Psoas muscle (tissue), 8 donors: ENCODE measurements around the gene IRF6. TPM values are rescaled to one million over a fixed set of nuclear protein-coding genes. Genes with fewer than 3 reads are reported as not detected.

Experiments
- ATAC-seq, 4 donors: fragments of 200-7000 bp; cut with Tn5 transposase; one replicate each; pipeline ENCODE4 v1.9.1; 2020; ENCODE audit warnings: moderate library complexity in 3 of 4, mild to moderate bottlenecking in 2 of 4
- DNase-seq, 2 donors: peaks; one replicate each; pipeline ENCODE4 v3.0.0-alpha.2; 2020
- H3K27ac ChIP-seq: fragments of 200-600 bp; one replicate; pipeline ENCODE4 v1.8.0; 2022
- H3K27me3 ChIP-seq, 3 donors: fragments of 200-600 bp in 1 of 3; one replicate each; pipeline versions ENCODE4 v1.6.1 to v1.8.0; 2013 to 2022; ENCODE audit warnings: low read length in 2 of 3, mild to moderate bottlenecking in 2 of 3, moderate library complexity in 1 of 3; ENCODE audit not compliant: insufficient read depth in 3 of 3
- H3K36me3 ChIP-seq, 2 donors: fragments of 200-600 bp in 1 of 2; one replicate each; pipeline versions ENCODE4 v1.6.1 to v1.8.0; 2013 to 2022; ENCODE audit warnings: low read depth in 1 of 2, mild to moderate bottlenecking in 1 of 2, moderate library complexity in 1 of 2; ENCODE audit not compliant: insufficient read depth in 1 of 2
- H3K4me1 ChIP-seq: fragments of 200-600 bp; one replicate; pipeline ENCODE4 v1.8.0; 2022
- H3K4me3 ChIP-seq: fragments of 200-600 bp; one replicate; pipeline ENCODE4 v1.8.0; 2022; ENCODE audit warnings: mild to moderate bottlenecking
- H3K9me3 ChIP-seq: fragments of 200-600 bp; one replicate; pipeline ENCODE4 v1.8.0; 2022
- CTCF ChIP-seq: fragments of 200-600 bp; IDR thresholded peaks from one replicate; pipeline ENCODE4 v1.8.0; 2022; ENCODE audit warnings: antibody characterized with exemption
- WGBS, 3 donors: extraction: QIAGEN DNeasy Blood & Tissue Kit; methylation state at CpG; one replicate each; pipeline versions ENCODE4 v1.1.6 to v1.1.7; 2013; 5-methylcytosine and 5-hydroxymethylcytosine counted together
- intact Hi-C, 2 donors: fragments of 100-400 bp; cut with DNase I; formaldehyde crosslinking; loops; one replicate each; pipeline versions ENCODE4 v1.11.0 to v1.14.2; 2022
- polyA plus RNA-seq, 3 donors: library from polyadenylated mRNA; stranded (reverse); fragments of 200-250 nt; gene quantifications; one replicate each; pipeline ENCODE4 v1.2.3, GENCODE V29; 2013
- total RNA-seq, 4 donors: library from RNA; stranded (reverse); fragmentation: NEBNext Ultra II Directional in 2 of 4; extraction: Animal tissue kit (Norgen Biotek cat#: 25700) in 2 of 4; gene quantifications; one replicate each; pipeline versions ENCODE4 v1.2.1 to v1.2.4, GENCODE V29; 2021 to 2023
- donor health status: healthy with polysubstance abuse.
- donor health status: DM: no; HTN: no; CAD: no; lungs with moderate emphysema.
- donor health status: Bipolar disorder and iron deficiency.
- donor health status: healthy.
- donor health status: DM: yes; HTN: yes; CAD: no.
- donor health status: DM: no; HTN: no; CAD: no.
- donor health status: DM: no; HTN: no; CAD: no.
- donor health status: DM: yes; HTN: yes; CAD: no.

Gene IRF6
- total and polyA plus RNA-seq, 7 donors = 0.26 to 5.1 (median 0.37) TPM; not detected in 1

GRCh38 chr1:209844695-209845407, 38.9 kb upstream of the IRF6 start:
- H3K4me1 ChIP-seq = no peaks in the 10 kb centered on the region
- TF ChIP-seq CTCF = no peak
- no peak overlapping the region for H3K27ac ChIP-seq
- WGBS, 3 donors = 63 to 81% (median 80%) methylated on average over 6 of the region's 6 CpGs
- intact Hi-C loops = no loop called here
- no peak overlapping the region for H3K4me3 ChIP-seq
- ATAC-seq = no peak
- H3K27me3 ChIP-seq = no peaks in the 10 kb centered on the region
- DNase-seq = no peak
- H3K9me3 ChIP-seq = no peaks in the 10 kb centered on the region
- H3K36me3 ChIP-seq = peaks cover 20 to 99% of the 10 kb centered on the region in 2 donors

DNA sequence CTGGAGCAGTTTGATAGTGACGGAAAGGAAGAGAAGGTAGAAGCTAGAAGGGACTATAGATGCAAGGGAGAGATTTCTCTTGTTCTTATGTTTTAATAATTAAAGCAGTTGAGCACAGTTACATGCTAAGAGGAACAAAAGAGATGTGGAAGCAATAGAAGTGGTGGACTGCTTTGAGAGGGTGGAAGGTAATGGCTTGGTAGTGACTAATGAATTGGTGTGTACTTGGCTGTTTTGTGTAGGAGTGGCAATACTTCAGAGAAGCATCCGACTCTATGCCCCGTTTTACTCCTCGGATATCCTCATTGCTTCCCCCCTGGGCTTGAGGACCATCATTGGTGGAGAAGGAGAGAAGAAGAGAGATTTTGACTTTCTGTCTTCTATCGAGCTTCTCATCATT, 34.7 kb upstream of the IRF6 start:
- Histone ChIP-seq H3K4me3 (no peak overlapping the region), H3K27ac (peak overlapping the region; percentile 38), H3K36me3 (peaks cover 40 to 100% of the 10 kb centered on the region in 2 donors), H3K27me3 (no peaks in the 10 kb centered on the region), H3K9me3 (no peaks in the 10 kb centered on the region), H3K4me1 (no peaks in the 10 kb centered on the region)
- no peak for DNase-seq
- WGBS, 3 donors = 91 to 95% (median 95%) methylated on average over 5 of the region's 5 CpGs
- intact Hi-C loops = no loop called here
- ATAC-seq = no peak
- TF ChIP-seq CTCF = no peak

DNA sequence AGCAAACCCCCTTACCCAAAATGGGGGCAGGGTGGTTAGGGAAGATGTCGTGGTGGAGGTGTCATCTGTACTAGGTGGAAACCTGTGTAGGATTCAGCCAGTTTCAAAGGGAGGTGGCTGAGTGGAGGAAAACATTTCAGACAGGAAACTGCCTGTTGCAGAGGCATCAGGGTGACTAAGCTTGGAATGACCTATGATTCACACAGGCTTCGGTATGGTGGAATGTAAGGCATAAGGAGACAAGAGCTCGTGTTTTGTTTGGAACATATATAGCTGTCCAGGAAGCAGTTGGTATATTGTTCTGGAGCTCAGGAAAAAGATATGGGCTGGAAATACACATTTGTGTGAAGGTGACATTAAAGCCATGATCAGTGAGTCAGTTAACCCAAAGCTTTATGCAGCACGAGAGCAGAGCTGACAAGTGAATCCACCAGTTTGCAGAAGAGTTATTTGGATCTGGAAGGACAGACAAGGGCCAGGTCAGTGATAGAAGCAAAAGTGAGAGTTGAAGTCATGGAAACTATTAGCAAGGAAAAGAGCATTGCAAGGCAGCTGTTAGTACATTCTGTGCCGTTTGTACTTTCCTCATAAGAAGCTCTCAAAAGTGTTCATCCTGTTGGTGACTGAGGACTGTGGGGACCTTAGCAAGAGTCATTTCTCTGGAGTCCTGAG, 34.1 kb upstream of the IRF6 start:
- Histone ChIP-seq H3K9me3 (no peaks in the 10 kb centered on the region), H3K4me3 (no peak overlapping the region), H3K36me3 (peaks cover 44 to 100% of the 10 kb centered on the region in 2 donors), H3K4me1 (no peaks in the 10 kb centered on the region), H3K27me3 (no peaks in the 10 kb centered on the region), H3K27ac (peak overlapping the region; percentile 38)
- ATAC-seq (peak; percentile 53 to 90 (median 65)), DNase-seq (no peak)
- no peak for TF ChIP-seq CTCF
- intact Hi-C loops = no loop called here
- WGBS, 3 donors = 61 to 69% (median 61%) methylated on average over 5 of the region's 5 CpGs

- Histone ChIP-seq H3K9me3 (no peaks in the 10 kb centered on the region), H3K36me3 (peaks cover 41 to 100% of the 10 kb centered on the region in 2 donors), H3K27ac (no peak overlapping the region), H3K4me1 (no peaks in the 10 kb centered on the region), H3K4me3 (no peak overlapping the region), H3K27me3 (no peaks in the 10 kb centered on the region)
- DNase-seq (no peak), ATAC-seq (no peak)
- 90 to 94% (median 92%) methylated on average over 6 of the region's 6 CpGs for WGBS, 3 donors
- intact Hi-C loops = no loop called here
- no peak for TF ChIP-seq CTCF
These were observed 32.6 kb upstream of the IRF6 start for GRCh38 chr1:209838537-209838936.
